HL-60 (cell line): ENCODE data around the gene LGALS4.

Experiments
- TF ChIP-seq, protein P1 (sequence below): IDR thresholded peaks from one replicate; pipeline ENCODE4 v1.5.1; 2011; ENCODE audit warnings: low read length, control low read depth, inconsistent platforms; ENCODE audit not compliant: insufficient read depth
- TF ChIP-seq, protein P2 (sequence below): IDR thresholded peaks from 2 replicates; pipeline ENCODE4 v1.6.1; 2012; ENCODE audit warnings: low read depth; ENCODE audit not compliant: insufficient replicate concordance

DNA sequence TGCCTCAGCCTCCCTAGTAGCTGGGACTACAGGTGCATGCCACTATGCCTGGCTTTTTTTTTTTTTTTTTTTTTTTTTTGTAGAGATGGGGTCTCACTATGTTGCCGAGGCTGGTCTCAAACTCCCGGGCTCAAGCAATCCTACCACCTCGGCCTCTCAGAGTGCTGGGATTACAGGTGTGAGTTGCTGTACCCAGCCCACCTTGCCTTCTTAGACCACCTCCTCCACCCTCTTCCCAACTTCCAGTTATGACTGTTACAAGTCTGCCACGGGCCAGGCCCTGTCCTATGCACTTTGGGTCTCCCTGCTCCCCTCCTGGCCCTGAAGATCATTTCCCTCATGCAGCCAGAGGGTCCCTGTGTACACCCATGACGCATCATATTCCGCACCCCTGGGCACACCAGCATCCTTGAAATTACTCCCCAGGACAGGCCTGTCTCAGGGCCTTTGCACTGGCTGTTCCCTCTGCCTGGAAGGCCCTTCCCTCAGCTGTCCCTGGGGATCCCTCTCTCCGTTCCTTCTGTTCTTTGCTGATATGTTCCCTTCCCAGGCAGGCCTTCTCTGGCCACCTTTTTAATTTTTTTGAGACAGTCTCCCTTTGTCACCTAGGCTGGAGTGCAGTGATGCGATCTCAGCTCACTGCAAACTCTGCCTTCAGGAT is 3.0 kb downstream of the LGALS4 start:
- TF ChIP-seq, protein P1, sequence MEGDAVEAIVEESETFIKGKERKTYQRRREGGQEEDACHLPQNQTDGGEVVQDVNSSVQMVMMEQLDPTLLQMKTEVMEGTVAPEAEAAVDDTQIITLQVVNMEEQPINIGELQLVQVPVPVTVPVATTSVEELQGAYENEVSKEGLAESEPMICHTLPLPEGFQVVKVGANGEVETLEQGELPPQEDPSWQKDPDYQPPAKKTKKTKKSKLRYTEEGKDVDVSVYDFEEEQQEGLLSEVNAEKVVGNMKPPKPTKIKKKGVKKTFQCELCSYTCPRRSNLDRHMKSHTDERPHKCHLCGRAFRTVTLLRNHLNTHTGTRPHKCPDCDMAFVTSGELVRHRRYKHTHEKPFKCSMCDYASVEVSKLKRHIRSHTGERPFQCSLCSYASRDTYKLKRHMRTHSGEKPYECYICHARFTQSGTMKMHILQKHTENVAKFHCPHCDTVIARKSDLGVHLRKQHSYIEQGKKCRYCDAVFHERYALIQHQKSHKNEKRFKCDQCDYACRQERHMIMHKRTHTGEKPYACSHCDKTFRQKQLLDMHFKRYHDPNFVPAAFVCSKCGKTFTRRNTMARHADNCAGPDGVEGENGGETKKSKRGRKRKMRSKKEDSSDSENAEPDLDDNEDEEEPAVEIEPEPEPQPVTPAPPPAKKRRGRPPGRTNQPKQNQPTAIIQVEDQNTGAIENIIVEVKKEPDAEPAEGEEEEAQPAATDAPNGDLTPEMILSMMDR: no peak
- TF ChIP-seq, protein P2, sequence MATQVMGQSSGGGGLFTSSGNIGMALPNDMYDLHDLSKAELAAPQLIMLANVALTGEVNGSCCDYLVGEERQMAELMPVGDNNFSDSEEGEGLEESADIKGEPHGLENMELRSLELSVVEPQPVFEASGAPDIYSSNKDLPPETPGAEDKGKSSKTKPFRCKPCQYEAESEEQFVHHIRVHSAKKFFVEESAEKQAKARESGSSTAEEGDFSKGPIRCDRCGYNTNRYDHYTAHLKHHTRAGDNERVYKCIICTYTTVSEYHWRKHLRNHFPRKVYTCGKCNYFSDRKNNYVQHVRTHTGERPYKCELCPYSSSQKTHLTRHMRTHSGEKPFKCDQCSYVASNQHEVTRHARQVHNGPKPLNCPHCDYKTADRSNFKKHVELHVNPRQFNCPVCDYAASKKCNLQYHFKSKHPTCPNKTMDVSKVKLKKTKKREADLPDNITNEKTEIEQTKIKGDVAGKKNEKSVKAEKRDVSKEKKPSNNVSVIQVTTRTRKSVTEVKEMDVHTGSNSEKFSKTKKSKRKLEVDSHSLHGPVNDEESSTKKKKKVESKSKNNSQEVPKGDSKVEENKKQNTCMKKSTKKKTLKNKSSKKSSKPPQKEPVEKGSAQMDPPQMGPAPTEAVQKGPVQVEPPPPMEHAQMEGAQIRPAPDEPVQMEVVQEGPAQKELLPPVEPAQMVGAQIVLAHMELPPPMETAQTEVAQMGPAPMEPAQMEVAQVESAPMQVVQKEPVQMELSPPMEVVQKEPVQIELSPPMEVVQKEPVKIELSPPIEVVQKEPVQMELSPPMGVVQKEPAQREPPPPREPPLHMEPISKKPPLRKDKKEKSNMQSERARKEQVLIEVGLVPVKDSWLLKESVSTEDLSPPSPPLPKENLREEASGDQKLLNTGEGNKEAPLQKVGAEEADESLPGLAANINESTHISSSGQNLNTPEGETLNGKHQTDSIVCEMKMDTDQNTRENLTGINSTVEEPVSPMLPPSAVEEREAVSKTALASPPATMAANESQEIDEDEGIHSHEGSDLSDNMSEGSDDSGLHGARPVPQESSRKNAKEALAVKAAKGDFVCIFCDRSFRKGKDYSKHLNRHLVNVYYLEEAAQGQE: no peak
